Mammary epithelial cell (primary cell): ENCODE data around the gene RAMP1.

ENCODE experiments used
- CTCF ChIP-seq, 2 donors: IDR thresholded peaks in 1 of 2; conservative IDR thresholded peaks in 1 of 2; 2 replicates each; pipeline ENCODE4 v1.5.1; 2011 to 2012; ENCODE audit warnings: inconsistent platforms in 2 of 2, low read length in 2 of 2, mild to moderate bottlenecking in 2 of 2, control low read depth in 1 of 2, low read depth in 1 of 2; ENCODE audit not compliant: insufficient read depth in 1 of 2; ENCODE audit errors: extremely low read depth in 1 of 2
- EZH2 ChIP-seq: IDR thresholded peaks from 2 replicates; pipeline ENCODE4 v1.6.1; 2012; ENCODE audit warnings: low read length, inconsistent platforms, borderline replicate concordance

- TF ChIP-seq CTCF (conservative IDR thresholded peaks at IDR 0.05 in 1 of 2, IDR thresholded peaks at IDR 0.05 in 1 of 2; ENCODE audit: extremely low read depth in 1 of 2, insufficient read depth in 1 of 2, low read depth in 1 of 2, low read length in 2 of 2) (no peak), EZH2 (no peak)
These were observed 19.6 kb downstream of the RAMP1 start for GRCh38 chr2:237879058-237879430.
